NCI-H2196 (cell line): Measurements from ENCODE around the gene RUSC2.
"Not testable (repeated sequence)": the region's sequence is repeated elsewhere in the genome, so short reads cannot be mapped to it uniquely, and the experiment has no call there.

Source experiments
- DNase-seq: peaks from one replicate; lab custom pipeline; 2025; ENCODE audit not compliant: unreplicated experiment; lab: John Stamatoyannopoulos, UW

Gene RUSC2

DNA sequence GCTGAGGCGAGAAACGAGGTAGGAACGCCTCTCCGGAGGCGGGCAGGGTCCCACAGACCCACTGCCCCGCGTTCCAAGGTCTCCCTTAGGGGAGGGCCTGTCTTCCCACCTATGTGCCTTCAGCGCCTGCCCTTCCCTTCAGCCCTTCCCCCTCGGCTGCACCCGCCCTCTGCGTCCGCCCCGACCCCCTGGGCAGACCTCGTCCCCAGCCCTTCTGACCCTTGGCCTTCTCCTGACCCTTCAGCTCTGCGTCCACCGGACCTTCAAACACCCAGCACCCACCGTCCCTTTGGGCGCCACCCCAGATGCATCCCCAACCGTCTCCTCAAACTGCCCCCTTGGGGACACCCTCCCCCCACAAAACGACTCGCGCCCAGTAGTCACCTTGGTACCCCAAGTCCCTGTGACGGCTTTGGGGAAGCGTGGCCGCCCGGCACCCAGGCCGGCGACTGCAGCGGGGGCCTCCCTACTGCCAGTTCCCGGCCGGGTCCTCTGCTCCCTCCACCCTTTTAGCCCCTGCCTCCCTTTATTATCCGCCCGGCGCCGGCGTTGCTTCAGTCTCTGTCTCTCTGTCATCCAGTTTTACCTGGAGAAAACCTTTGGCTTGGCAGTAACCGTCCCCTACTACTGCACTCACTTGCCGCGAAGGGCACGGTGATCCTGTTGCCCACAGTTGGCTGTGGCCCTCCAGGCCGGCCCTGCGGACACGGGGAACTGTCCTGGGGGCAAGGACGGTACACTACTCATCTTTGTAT lies 421 bp downstream of the RUSC2 start:
- no peak for DNase-seq

DNA sequence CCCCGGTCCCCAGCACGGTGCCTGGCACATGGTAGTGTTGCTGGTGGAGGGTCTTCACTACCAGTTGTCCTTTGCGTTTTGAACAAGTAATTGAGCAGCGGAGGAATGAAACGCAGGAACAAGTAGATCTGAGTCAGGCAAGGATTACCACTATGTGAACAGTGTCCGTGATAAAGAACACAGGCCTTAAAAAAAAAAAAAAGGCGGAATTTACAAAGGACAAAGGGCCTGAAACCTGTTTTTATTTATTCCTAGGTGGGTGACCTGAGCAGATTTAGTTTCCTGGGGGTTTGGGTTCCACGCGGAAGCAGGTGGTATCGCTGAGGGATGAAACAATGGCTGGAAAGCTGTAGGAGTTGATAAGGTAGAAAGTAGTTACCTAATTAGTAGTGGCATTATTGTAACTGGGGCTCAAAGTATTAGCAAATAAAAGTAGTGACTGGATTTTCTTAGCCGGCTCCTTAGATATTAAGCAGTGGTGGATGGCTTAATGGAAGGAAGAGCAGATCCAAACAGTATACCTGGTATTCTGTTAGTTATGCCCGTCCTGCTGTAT lies 1.1 kb downstream of the RUSC2 start:
- no peak for DNase-seq

DNA sequence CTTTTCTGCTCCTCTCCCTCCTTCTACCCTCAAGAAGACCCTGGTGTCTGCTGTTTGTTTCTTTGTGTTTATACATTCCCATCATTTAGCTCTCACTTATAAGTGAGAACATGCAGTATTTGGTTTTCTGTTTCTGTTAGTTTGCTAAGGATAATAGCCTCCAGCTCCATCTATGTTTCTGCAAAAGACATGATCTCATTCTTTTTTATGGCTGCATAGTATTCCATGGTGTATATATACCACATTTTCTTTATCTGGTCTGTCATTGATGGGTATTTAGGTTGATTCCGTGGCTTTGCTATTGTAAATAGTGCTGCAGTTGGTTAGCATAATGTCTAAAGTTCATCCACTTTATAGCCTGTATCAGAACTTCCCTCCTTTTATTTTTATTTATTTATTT lies 3.2 kb downstream of the RUSC2 start:
- DNase-seq = not testable (repeated sequence)

DNA sequence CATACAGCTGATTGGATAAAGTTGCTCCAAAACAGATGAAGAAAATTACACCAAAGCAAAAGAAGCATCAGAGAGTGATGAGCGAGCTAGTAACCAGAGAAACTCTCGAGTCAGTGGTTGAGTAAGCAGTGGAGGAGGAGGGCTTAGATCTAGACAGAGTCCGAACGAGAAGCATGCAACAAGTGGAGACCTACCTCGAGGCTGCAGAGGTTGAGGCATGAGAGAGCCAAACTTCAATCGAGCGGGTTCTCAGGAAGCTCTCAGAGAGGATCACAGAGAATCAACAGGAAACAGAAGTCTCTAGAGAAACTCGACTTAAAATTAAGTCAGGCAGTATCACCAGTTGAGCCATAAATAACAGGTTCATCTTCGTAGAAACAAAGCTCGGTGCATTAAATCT lies 6.1 kb downstream of the RUSC2 start:
- DNase-seq = no peak

DNA sequence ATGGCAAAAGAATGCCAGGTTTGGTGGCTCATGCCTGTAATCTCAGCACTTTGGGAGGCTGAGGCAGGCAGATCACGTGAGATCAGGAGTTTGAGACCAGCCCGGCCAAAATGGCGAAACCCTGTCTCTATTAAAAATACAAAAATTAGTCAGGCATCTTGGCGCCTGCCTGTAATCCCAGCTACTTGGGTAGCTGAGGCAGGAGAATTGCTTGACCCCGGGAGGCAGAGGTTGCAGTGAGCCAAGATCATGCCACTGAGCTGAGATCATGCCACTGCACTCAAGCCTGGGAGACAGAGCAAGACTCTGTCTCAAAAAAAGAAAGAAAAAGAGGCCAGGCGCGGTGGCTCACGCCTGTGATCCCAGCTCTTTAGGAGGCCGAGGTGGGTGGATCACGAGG lies 8.3 kb downstream of the RUSC2 start:
- not testable (repeated sequence) for DNase-seq

DNA sequence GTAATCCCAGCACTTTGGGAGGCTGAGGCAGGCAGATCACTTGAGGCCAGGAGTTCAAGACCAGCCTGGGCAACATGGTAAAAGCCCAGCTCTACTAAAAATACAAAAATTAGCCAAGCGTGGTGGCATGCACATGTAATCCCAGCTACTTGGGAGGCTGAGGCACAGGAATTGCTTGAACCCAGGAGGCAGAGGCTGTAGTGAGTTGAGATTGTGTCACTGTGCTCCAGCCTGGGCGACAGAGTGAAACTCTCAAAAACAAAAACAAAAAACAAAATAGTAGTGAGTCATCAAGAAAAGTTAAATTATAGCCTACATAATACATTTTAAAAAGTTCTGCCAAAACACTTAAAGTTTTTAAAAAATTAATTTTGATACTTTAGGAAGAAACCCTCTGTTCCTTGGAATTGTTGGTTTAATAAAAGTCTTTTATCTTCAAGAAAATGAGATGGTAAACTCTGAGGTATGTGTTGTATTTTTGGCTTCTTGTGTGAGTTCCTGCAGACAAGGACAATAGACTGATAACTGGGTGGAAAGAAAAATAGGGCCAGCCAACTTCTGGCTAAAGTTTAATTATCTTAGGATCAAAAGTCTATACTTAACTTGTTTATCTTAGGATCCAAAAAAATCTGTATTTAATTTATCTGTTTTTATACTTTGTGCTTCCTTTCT lies 9.3 kb downstream of the RUSC2 start:
- DNase-seq = no peak

DNA sequence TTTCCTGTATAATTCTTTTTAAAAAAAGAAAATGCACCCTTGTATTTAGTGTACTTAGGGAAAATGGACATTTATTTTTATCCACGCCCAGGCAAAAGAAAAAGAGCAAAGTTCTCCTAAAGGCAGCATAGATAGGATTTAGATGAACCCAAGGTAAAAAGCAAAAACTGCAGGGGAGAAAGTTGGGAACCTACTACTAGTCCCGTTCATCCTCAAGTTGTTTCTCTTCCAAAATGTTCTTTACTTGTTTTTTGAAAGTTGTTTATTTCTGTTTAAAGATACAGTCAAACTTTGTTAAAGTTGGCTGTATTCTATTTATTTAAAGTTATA lies 9.8 kb downstream of the RUSC2 start:
- DNase-seq = no peak

DNA sequence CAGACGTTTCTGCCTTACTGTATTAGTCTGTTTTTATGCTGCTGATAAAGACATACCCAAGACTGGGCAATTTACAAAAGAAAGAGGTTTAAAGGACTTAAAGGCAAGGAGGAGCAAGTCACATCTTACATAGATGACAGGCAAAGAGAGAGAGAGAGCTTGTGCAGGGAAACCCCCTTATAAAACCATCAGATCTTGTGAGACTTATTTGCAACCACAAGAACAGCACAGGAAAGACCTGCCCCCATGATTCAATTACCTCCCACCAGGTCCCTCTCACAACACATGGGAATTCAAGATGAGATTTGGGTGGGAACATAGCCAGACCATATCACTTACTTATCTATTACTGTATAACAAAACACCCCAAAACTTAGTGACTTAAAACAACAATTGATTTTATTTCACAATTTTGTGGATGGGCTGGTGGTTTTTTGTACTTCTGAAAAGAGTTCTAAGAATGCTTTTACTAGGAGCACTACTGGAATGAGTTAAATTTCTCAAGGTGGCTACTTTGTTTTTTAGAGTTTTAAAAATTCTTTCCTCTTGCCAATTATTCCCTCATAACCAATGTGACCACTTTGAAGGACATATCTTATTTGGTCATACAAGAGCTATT lies 10.3 kb downstream of the RUSC2 start:
- DNase-seq = no peak

DNA sequence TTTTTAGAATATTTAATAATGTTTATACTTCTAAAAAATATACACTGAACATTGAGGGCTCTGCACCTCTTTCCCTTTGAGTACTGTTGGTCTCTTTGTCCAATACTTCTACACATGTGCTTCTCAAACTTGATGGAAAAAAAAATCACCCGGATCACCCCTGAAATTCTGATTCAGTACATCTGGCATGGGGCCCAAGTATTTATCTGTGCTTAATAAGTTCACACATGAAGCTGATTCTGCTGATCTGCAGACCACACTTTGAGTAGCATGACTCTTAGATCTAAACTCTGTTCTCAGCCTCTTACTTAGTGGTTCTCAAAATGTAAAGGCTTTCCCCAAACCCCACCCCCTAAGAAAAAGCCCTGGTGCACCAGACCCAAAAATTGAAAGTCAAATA lies 12.0 kb downstream of the RUSC2 start:
- no peak for DNase-seq

DNA sequence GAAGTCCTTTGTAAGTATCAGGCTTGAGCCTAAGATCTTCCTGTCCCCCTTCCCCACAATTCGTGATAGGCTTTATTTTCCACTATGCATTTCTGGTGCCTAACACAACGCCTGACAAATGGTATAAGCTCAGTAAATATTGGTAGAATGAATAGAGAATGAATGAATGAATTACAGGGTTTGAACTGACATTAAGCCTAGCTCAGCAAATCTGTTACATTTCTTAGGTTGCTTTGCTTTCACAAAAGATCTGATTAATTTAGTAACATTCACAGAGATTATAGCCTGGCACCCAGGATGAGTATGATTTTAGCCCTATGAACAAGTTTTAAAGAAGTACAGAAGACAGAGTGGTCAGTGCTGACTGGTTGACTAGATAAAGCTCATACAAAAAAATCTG lies 16.4 kb downstream of the RUSC2 start:
- DNase-seq = no peak

DNA sequence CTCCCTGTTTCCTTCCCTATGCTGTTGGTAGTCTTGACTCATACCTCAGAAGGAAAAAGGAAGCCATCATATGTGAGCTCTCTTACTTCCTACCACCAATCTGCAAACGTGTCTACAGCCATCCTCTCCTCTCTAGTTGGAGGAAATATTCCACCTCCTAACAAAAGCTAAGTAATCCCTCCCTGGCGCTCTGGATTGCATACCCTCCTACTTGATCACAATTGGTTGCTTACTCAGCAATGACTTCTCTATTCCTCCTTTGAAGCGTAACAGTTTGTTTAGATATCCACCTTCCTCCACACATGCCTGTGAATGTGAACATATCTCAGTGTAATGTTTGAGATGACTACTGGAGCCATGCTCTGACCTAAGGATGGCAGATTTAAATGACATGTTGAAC lies 18.2 kb downstream of the RUSC2 start:
- DNase-seq = no peak

DNA sequence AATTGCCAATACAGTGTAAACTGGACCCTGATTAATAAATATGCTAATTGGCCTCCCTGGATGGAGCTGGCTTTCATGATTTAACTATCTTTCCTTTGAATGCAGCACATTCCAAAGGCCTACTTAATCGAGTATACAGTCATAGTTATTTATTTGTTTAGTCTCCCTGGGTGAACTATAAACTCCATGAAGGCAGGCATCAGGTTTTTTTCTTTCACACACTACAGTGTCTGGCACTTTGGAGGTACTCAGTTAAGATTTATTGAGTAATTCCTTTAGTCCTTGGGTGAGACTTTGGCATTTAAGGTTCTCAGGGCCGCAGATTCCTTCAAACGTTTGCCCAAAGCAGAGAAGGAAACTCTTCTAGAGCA lies 20.5 kb downstream of the RUSC2 start:
- DNase-seq = no peak

DNA sequence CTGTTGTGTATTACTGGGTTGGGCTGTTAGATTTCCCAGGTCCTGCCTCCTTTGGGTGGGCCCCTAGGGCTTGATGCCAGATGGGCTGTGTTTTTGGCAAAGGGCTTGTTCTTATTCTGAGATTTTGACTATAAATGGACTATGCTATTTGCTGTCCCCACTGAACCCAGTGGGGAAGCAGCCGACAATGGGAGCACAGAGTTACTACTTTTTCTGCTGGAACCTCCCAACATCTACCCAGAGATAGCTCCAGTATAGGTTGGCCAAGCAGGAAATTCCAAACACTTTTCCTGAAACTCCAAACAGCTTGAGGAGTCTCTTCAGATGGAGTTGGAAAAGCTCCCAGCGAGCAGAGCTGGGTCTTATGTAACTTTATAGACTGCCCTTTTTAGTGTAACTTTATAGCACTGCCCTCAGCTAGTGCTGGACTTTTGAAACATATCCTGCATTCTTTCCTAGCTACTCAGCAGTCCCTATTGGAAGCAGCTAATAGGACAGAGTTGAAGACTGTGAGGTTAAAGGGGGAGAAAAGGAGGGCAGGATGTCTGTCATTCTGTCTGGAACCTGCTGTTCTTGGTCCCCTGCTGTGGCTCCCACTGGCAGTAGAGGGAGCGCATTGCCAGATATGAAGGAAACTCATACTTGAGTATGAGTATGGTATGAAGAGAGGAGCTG lies 21.0 kb downstream of the RUSC2 start:
- DNase-seq = no peak

DNA sequence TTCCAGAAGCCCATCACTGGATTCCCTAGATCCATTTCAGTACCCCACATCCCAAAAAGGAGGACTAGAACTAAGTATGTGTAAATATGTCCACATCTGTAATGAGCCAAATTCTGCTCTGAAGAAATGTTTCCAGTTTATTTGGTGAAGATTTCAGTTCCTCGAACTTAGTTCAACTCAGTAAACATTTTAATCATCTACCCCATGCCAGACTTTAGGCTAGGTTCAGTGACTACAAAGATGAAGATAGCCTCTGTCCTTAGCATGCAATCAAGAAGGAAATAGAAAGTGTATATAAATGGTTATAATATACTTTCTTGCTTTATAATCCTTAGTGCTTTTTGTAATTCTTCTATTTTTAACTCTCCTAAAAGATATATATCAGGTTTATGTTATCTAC lies 21.5 kb downstream of the RUSC2 start:
- DNase-seq = no peak

DNA sequence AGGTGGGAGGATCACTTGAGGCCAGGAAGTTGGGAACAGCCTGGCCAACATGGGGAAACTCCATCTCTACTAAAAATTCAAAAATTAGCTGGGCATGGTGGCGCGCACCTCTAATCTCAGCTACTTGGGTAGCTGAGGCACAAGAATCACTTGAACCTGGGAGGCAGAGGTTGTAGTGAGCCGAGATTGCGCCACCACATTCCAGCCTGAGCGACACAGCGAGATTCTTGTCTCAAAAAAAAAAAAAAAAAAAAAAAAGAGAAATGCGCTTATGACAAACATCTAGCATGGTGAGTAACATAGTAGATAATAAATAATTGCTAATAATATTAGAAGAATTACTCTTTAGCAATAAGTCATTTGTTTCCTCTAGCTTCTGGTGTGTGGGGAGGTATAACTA lies 25.9 kb downstream of the RUSC2 start:
- DNase-seq = no peak

DNA sequence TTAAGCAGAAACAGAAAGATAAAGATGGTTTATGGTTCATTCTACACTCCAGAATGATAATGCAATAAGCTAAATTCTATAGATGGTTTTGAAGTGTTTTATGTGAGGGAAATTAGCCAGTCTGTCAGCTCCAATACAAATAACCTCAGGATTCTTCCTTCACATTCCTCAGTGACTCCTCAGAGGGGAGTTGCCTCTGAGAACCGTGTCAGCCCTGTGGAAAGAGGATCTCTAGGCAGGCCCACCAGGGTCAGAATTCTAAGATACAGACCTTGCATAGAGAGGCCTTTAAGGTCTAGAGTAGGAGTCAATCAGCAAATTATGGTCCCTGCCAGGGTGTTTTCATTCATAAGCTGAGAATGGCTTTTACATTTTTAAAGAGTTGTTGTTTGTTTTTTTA lies 26.6 kb downstream of the RUSC2 start:
- no peak for DNase-seq

DNA sequence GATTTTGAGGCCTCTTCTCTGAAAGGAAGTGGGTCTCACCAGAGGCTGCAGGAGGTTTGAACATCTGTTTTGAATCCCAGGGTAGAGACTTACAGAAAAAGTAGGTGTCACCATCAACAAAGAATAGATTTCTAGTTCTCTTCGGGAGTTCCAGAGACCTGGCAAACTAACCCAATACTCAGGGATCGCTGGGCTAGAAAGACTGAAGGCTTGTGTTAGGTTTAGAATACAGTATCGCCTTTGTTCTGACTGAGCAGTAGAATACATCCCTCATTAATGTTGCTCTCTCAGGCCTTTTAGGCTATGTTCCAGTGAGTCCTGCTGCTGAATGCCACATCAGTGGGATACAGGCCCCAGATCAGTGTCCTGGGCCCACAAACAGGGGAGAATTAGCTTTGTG lies 27.2 kb downstream of the RUSC2 start:
- no peak for DNase-seq

DNA sequence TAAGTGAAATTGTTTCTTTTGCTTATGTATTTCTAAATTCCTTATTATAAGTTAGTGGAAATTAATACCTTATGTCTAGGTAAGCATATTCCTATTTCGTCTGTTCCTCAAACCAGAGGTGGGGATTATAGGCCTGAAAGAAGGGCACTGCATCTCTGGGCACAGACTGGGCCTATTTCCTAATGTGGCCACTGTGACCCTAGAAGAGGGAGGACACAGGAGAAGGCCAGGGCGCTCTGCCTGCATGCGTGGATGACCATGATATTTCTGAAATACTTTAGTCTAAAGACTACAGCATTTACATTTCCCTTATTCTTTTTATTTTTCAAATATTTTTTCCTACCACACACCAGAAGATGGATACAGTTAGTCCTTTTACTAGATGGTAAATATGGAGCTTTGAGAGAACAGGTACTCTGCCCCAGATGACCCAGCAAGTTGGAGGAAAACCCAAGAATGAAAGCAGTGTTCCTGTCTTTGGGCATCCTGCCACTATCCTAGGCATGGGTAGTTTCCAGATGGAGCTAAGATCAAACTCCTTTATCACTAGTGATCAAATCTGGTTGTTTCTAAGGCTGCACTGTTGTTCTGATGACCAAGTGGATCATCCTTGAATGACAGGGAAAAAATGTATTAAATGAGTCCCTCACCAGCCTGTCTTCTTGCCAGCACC lies 27.8 kb downstream of the RUSC2 start:
- DNase-seq = no peak

DNA sequence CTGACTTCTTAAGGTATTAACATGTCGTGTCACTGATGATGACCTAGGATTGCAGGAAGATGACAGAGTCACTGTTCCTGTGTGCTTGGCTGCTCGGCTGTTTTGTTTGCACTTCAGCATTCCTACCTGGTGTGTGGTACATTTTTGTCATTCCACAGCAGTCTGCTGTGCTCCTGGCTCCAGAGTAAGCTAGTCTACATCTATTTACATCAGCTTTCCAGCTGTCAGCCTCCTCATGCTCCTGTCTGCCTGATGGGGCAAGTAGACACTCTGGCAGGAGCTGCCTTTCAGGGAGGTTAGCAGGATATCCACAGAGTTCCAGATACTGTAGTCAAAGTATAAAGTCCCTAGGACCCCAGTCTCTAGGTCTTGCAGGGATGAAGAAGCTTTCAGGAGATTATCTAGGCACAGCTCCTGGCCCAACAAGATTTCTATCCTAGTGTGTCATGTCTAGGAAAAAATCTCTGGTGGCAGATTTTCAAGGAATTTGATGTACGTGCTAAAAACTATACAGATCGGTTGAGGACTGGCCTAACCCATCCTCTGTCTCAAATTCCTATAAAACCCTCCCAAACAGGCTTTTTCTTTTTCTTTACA lies 28.4 kb downstream of the RUSC2 start:
- peak; percentile 20 for DNase-seq

DNA sequence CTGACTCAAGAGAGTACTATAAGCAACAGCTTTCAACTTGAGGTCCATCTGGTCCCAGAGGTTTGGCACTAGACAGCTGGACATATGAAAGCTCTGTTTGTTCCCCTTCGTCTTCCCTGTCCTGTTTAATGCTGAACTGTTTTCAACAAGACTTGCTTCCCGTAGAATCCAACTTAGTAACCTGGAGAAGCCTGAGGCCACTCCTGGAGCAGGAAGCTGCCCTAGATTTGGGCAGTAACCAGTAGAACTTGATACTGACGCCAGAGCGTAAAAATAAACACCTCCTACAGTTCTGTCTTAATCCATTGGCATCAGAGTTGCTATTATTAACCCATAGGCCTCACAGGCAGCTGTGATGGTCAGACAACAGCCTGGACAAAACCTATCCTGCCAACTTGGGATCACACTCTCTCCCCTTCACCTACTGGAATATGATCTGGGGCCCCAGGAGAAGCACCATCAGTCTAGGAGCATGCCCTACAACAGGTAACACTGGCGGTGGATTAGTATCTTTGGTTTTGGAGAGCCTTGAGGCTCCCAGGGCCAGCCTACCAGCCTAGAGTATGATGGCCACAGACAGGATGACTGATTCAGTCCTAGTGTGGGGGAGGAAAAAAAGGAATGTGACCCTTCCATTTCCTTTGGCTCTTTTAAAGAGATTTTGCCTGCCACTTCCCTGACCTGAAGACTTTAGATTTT lies 29.2 kb downstream of the RUSC2 start:
- no peak for DNase-seq
